Measurements from ENCODE around the gene TLR2. TPM values are rescaled to one million over a fixed set of nuclear protein-coding genes. Genes with fewer than 3 reads are reported as not detected.

TLR2 gene
- total RNA-seq, 1 experiment from 2014 or later, result 0.90 TPM

- no peak for DNase-seq
- H3K23me2 ChIP-seq (ENCODE audit: insufficient read length, low read depth, low read length, poor library complexity, severe bottlenecking), result no peaks in the 10 kb centered on the region
- Mint-ChIP-seq H3K36me3 (ENCODE audit: insufficient read depth in 1 of 3, low read depth in 3 of 3) (no peaks in the 10 kb centered on the region), H3K4me3 (no peak overlapping the region), H3K4me1 (no peaks in the 10 kb centered on the region), H3K27me3 (ENCODE audit: low read depth) (peaks cover 29% of the 10 kb centered on the region), H3K9me3 (no peaks in the 10 kb centered on the region; a peak in 2 of 5 replicates), H3K27ac (no peak overlapping the region)
- no peak overlapping the region for H3K56ac ChIP-seq (ENCODE audit: insufficient read length, low read depth, low read length)
- no peaks in the 10 kb centered on the region for H3K79me1 ChIP-seq (ENCODE audit: insufficient read depth, low read depth, low read length, poor library complexity, severe bottlenecking)
- no peak overlapping the region for H2BK15ac ChIP-seq (ENCODE audit: low read depth, low read length)
- H3K9me3 ChIP-seq (ENCODE audit: control insufficient read depth, low read depth, low read length), result no peaks in the 10 kb centered on the region
- no peak overlapping the region for H3K9ac ChIP-seq (ENCODE audit: extremely low read depth, insufficient read length, low read length)
- no peak for TF ChIP-seq CTCF (conservative IDR thresholded peaks at IDR 0.05)
- H3K79me2 ChIP-seq (ENCODE audit: insufficient read depth, low read length), result no peaks in the 10 kb centered on the region
- no peak overlapping the region for H4K91ac ChIP-seq (ENCODE audit: insufficient read length, low read depth, low read length)
- no peaks in the 10 kb centered on the region for H4K20me1 ChIP-seq (ENCODE audit: control insufficient read depth, insufficient read depth, insufficient read length)
- no peak overlapping the region for H2BK12ac ChIP-seq (ENCODE audit: insufficient read length, low read depth, low read length)
- no peak overlapping the region for H3K14ac ChIP-seq (ENCODE audit: insufficient read depth, low read length)
- no peaks in the 10 kb centered on the region for H3K27me3 ChIP-seq (ENCODE audit: insufficient read depth, low read length)
- H4K8ac ChIP-seq (replicated peaks; ENCODE audit: insufficient read length, low read depth, low read length), result no peak overlapping the region
- H3K18ac ChIP-seq (ENCODE audit: insufficient read length, low read depth, low read length), result no peak overlapping the region
- H2AFZ ChIP-seq (ENCODE audit: low read length), result no peak overlapping the region
- no peak overlapping the region for H2BK5ac ChIP-seq (ENCODE audit: insufficient read length, low read length)
- no CpG with 5 or more reads among the region's 1 CpG for WGBS (ENCODE audit: extremely low coverage, insufficient read length, low lambda C conversion rate)
- no peak overlapping the region for H3K4ac ChIP-seq (ENCODE audit: low read depth, low read length)
- H3K27ac ChIP-seq (ENCODE audit: insufficient read length, low read depth, low read length), result no peak overlapping the region
- no peak overlapping the region for H2BK20ac ChIP-seq (ENCODE audit: low read depth, low read length, poor library complexity, severe bottlenecking)
- no peak overlapping the region for H4K5ac ChIP-seq (ENCODE audit: insufficient read length, low read depth, low read length)
- H3K23ac ChIP-seq (ENCODE audit: insufficient read length, low read depth, low read length), result no peak overlapping the region
- no peaks in the 10 kb centered on the region for H3K4me1 ChIP-seq (ENCODE audit: insufficient read depth, low read length)
- no peak overlapping the region for H2BK120ac ChIP-seq (ENCODE audit: low read depth, low read length, poor library complexity, severe bottlenecking)
- H3K4me2 ChIP-seq (ENCODE audit: insufficient read depth, insufficient read length, low read length), result no peak overlapping the region
- no peak overlapping the region for H3T11ph ChIP-seq (ENCODE audit: low read length)
- no peak overlapping the region for H2AK5ac ChIP-seq (ENCODE audit: insufficient read length, low read length)
Observed at GRCh38 chr4:153676984-153677383, 7.1 kb upstream of the TLR2 start.
